Measurements from ENCODE around the gene JUP.
A peak's percentile ranks its signal among the peaks of the same experiment; 100 is the strongest.

JUP gene

DNA sequence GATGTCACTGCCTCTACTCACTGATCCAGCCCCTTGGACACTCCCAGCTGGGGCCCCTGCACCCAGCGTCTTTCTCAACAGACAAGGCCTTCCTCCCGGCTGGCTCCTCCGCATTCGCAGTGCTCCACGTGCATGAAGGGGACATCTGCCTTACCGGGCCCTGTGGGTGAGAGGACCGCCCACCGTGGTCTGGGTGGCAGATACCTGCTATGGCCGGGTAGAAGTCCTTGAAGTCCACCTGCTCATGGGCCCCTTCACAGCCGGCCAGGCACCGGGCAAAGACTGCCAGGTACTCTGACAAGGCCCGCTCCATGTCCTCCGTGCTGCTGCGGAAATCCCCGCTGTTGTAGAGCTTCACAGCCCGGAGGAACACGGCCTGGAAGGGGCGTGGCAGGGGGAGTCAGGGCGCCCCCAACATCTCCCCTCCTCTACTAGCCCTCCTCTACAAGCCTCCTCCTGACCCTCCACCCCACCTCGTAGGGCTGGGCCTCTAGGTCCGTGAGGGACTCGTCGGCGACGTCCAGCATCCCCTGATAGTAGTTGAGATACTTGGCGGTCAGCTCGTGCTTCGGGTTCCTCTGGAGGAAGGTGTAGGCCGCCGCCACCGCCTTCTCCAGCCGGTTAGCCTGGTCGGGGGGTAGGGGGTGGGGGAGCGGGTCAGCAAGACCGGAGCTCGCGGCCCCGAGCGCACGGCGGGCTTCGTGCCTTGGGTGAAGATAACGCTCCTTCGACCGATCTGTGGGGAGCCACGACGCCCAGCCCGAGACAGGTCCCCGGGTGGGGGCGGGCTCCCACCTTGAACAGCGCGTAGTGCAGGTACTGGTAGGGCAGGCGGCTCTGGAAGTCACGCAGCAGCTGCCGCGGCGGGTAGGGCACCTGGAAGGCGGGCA, 24.4 kb upstream of the JUP start:
- DNase-seq (ENCODE audit: low read depth in 3 of 3), result no peak

DNA sequence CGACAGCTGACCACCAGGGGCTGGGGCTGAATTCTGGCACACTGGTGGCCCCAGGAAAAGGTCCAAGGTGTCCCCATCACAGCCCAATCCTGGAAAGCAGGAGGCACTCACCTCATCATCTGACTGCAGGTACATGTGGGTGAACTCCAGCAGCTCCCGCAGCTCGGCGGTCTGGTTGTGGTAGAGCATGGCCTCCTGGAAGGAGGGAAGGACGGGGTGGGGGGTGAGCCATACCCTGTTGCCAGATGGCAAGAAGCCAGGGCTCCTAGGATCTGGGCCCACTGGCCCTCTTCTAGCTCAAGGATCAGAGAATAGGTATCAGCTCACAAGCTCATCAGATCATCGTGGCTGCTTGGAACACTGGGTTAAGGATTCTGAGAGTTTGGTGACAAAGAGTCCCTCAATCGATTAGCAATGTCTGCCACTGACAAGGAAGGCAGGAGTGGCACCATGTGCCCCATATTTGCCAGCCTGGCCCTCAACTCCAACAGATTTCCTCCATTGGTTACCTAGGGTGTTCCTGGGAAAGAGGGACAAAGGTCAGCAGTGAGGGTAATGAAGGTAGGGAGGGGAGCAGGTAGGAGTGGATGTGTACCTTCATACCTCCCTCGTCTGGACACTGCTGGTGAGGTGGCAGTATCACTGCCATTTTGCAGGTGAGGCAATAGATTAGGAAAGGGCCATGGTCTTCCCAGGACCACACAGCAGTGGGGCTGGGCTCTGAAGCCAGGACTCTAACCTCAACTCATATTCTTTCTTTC, 20.4 kb upstream of the JUP start:
- DNase-seq (ENCODE audit: low read depth in 3 of 3), result no peak

DNA sequence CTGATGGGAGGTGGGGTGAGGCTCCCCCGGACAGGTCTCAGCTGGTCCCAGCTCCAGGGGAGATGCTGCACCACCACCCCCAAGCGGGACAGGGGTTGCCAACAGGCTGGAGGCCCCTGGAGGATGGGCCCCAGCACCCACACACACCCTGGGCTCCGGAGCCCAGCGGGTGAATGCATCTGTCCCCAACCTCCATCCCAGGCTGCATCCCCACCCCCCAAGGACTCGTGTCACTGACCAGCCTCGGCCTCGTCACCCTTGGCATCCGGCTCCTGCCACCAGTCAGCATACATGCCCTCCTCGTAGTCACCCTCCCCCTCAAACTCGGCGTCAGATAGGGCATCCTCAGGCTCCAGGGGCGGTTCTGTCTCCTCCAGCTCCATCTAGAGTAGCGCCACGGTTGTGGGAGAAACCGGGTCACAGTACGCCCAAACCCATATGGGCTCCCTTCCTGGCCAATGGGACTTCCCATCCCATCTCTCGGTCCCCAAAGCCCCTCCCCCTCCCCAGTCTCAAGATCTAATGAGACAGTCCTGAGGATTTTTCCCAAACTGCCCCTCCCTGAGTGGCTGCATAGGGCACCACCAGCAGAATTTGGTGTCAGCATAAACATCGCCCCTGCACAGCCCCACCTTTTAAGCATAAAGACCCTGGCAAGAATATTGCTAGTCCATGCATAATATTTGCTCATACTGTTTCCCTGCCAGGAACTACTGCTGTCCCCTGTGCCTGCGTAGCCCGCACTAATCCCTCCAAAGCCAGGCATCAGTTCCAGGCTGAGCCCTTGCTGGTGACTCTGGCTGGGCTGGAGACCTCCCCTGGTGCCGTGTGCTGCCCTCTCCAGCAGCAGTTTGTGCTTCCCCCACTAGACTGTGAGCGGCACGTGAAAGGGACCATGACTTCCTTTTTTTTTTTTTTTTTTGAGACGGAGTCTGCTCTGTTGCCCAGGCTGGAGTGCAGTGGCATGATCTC, 16.8 kb upstream of the JUP start:
- no peak for DNase-seq (ENCODE audit: low read depth in 3 of 3)

DNA sequence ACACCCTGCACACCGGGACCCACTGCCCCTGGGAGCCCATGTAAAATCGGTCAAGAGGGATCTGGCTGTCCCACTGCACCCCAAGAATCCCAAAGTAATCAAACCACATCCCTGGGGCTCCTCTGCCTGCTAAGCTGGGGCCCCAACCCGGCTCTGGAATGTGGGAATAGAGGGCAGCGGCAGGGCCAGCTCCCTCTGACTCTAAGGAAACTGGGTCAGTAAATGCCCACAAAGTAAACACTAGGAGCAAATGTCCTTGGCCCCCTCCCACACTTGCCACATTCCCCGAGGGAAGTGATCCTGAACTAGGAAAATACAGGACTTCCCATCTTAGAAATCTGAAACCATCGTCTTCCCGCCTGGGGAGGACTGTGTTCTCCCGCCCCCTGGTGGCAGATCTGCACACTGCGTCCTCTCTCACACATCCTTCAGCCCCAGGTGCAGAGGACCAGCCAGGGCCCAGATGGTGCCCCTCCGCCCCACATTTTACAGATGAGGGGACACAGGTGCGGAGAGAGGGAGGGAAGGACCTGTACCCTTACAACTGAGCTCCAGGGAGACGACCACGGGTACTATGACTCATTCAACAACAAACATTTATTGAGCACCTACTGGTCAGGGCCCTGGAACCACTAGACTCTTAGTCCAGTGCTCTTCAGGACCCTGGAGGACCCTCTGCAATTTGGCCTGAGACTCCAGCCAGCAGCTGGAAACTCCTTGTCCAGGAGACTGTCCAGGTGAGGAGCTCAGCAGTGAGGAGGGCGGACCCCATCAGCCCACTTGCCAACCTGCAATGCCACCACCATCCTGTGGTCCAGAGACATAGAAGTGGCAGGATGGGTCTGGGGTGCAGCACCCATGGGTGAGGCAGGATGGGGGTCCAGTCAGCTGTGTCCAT, 15.1 kb upstream of the JUP start:
- peak in 2 of 3 donors; percentile 51 to 76 for DNase-seq (ENCODE audit: low read depth in 3 of 3)

DNA sequence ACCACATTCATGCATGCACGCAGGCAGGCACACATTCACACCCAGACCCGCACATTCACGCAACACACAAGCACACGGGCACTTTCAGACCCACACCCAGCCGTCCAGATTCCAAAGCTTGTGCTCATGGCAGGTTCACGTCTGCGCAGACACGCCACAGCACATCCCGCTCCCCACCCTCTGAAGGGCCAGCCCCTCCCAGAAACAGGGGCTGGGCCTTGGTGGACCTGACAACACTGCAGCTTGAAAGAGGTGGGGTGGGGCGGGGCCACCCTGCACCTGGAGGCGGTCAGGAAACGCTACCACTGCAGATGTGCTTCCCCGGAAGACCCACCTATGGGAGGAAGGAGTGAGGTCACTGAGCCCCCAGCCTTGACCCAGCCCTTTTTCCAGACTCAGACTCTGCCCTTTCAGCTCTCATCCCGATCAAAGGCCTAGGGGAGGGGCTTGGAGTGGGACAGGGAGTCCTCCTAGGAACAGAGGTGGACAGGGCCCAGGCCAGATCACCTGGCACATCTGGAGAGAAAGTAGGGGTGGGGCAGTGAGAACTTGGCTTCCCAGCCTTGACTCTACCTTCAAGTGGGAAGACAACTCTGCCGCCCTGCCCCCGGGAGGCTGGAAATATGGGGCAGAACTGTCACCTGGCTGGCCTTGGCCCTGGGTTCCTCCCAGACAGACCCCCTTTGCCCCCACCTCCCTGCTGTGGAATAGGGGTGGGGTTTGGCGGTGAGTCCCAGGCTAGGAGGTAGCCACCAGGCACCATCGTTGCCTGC, 14.3 kb upstream of the JUP start:
- no peak for DNase-seq (ENCODE audit: low read depth in 3 of 3)

DNA sequence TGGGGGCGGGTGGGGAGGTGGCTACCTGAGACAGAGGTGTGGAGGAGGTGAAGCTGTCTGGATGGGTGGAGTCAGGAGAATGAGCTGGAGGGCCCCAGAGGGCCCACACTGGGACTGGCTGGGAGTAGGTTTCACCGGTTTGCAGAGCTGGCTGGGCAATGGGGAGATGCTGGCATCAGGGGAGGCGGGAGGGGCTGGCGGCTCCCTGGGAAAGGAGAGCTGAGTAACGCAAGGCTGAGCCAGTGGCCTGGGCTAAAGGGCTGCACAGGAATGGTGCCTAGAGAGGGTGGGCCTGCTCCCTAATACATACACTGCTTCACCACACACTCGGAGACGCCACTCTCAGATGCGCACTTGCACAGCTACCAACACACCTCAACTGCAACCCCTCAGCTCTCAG, 12.9 kb upstream of the JUP start:
- DNase-seq (ENCODE audit: low read depth in 3 of 3), result no peak

DNA sequence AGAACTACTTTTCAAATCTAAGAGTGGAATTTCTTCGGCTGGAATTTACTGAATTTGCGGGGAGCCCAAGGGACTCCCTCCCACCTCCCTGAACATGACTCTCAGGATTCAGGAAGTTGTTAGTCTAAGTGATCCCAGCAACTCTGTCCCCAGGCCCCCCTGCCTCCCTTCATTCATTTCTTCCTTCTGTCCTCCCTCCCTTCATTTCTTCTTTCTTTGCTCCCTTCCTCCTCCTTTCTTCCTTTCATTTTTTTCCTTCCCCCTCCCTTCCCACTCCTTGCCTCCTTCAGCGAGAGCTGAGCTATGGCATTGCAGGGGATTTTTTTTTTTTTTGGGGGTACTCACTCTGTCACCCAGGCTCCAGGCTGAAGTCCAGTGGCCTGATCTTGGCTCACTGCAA, 10.9 kb upstream of the JUP start:
- DNase-seq (ENCODE audit: low read depth in 3 of 3), result no peak

DNA sequence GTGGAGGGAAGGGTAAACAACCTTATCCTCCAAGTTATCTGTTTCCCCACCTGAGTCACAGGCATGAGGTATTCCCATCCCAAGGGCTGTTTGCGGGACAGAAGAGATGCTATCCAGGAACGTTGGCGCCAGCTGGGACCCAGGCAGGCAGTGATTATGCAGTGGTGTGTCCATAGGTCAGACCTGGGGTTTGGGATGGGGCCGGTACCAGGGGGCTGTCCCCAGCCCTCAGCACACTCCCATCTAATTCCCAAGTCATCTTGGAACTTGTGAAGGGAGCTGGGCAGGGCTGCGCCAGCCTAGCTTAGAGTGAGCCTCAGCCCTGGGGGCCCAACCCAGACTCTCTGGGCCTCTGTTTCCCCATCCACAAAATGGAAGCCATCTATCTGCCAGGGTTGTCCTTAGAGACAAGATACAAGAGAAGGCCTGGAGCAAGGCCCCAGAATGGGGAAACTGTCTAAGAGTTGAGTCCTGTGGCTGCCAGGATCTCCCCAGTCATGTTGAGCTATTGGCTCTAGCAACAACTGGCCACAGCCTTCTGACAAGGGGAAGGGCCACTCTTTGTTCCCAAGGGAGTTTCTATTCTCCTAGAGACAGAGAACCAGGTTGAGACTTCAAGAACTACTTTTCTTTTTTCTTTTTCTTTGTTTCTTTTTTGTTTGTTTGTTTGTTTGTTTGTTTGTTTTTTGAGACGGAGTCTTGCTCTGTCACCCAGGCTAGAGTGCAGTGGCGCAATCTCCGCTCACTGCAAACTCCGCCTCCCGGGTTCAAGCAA, 9.8 kb upstream of the JUP start:
- no peak for DNase-seq (ENCODE audit: low read depth in 3 of 3)

DNA sequence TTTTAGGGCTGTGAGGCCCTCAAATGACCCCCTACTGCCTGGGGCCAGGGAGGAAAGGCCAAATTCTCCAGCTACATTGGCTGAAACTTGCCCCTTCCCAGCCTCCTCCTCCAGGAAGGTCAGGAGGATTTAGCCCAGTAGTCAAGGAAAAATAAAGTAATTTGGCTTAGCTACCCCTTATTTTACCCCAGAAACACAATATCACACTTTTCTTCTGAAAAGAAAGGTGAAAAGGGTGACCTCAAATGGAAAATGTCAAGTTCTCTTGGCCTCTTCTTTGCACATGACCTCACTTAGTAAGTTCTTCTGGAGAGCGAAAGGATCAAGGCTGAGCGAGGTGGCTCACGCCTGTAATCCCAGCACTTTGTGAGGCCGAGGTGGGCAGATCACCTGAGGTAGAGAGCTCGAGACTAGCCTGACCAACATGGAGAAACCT, 8.0 kb upstream of the JUP start:
- DNase-seq (ENCODE audit: low read depth in 3 of 3), result no peak

DNA sequence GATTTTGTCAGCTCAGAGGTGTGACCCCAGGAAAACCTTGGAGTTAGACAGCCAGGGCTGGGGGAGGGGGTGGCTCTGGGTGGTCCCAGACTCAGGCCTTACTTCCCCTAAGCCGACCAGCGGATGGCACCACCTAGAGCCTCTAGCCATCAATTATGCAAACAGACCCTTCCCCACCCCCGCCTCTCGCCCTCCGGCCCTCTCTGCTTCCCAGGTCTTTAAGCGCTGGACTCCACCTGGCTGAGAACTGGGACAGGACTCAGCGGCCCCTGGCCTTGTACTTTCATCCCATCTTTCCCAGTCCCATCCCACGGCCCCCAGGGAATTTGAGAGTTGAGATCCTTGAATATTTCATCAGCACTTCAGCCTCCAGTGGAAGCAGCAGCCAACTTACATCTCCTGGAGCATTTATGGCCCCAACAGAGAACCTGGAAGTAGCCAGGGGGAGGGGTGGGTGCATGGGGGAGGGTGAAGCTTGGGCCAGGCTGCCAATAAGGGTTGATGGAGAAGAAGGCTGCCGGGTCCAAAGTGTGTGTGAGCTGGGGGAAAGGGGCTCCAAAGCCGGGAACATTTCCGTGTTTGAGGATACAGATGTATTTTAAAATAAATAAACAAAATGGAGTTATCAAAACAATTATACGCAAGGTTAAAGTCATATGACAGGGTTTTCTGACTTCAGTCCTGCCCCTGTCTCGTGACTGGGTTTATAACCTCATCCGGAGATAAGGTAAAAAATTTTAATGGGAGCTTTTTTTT, 7.5 kb upstream of the JUP start:
- no peak for DNase-seq (ENCODE audit: low read depth in 3 of 3)

DNA sequence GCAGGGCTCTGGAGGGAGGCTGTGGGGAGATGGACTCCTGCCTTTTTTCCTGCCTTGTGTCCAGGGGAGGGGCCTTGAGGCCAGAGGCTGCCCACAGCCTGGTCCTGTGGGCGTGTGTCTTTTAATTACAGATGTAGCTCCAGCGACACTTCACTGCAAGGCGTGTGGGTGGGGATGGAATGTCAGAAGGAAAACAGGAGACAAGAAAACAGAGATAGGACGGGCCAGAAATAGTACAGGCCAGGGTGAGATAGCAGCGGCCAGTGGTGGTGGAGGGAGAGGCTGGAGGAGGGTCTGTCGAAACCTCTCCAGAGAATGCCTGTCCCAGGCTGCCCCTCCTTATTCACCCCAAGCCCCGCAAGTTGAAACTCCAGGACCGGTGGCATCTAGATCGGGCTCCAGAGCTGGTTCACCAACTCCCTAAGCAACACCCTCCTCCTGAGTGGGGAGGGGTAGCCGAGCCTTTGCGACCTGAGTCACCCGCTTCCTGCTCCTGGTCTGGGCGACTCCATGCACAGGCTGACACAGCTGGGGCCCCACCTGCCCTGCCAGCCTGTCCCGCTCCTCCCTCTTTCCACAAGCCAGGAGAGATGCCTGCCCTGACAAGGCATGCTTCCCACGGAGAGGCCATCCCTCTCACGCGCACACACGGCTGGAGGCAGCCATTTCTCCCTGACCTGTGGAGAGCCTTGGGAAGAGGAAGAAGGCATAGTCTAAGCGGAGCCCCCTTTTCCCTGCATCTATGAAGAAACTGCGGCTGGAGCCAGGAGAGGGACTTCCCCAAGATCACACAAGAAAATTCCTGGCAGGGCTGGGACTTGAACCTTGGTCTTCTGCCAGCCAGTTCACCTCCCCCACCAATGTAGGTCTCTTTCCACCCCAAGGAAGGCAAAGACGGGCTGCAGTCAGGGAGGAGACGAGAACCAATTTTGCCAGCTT, 6.6 kb upstream of the JUP start:
- DNase-seq (ENCODE audit: low read depth in 3 of 3), result no peak

DNA sequence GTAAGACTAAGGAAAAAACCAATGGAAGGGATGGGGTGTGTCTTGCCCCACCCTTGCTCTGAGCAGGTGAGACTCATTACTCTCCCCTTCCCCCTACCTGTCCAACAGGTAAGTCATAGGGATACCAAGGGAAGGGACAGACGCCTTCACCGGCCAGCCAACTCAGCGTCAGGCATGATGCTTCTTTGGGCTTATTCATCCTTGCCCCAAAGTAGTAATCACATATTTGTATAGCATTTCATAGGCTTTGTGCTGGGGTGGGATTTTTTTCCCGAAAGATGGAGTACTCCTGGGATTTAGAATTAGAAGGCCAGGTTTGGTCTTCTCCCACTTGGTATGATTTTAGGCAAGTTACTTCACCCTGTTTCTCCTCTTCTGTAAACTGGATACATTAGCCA, 509 bp upstream of the JUP start:
- no peak for DNase-seq (ENCODE audit: low read depth in 3 of 3)

DNA sequence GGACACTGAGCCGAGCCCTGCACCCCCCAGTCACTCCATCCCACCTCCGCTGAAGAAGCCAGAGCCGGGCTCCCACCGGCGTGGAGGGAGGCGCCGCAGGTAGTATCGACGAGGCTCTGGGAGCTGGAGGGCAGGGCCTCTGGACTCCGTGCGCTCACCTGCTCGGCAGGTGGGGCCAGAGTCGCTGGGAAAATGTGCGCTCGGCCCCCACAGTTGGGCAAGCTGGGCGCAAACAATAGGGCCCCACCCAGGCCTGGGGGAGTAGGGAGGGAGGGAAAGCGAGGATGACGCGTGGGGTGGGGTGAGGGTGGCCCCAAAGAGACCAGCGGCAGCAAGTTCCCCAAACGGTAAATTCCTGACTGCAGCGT, 668 bp downstream of the JUP start:
- no peak for DNase-seq (ENCODE audit: low read depth in 3 of 3)

DNA sequence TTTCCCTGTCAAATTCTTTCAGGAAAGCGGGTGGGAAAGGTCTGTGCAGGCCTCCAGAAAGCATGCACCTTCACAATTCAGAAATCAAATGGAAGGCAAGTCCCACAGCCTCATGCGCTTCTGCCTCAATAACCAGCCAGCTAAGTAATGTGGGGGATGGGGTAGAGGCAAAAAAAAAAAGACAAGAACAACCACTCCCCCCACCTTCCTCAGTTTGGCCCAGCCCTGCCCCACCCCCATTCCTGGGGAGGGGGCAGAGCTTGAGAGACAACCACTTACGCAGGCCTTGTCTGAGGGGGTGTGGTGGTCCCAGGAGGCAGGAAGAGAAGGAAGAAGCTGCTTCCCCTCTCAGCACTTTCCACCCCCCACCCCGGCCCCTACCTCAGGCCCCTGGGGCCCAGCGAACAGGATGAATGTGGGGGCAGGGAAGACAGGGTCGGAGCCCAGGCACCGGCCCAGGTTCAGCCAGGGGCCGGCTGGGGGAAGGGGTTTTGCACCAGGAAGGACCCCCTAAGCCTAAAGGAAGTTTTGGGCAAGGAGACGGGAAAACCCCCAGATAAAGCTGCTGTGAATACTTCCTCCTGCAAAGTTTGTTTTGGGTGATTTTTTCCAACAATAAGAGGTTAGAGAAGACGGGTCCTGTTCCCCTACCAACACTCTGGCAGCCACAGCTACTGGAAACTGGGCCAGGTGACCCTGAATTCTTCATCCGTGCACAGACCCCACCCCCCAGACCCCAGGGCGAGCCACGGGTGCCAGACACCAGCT, 1.2 kb downstream of the JUP start:
- no peak for DNase-seq (ENCODE audit: low read depth in 3 of 3)

DNA sequence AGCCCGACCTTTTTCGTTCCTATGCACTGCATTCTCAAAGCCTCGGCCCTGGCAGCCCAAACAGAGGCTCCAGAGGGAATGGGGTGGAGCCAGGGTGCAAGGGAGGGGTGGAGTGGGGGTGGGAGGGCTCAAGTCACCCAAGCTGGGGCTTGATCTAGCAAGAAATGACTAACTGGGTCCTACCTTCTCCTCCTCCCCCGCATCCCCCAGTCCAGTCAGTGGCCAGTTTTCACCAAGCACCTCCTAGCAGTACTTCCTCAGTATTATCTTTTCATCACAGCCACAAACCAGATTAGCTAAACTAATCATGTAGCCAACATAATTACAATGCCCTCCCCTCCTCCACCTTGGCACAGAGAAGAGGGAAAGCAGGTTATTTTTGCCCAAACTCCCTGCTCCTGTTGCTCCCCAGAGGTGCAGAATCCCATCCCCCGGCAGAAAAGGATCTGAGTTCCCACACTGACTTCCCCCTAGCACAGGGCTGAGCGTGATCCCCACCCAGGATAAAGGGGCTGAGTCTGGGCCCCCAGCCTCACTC, 2.2 kb downstream of the JUP start:
- DNase-seq (ENCODE audit: low read depth in 3 of 3), result no peak

DNA sequence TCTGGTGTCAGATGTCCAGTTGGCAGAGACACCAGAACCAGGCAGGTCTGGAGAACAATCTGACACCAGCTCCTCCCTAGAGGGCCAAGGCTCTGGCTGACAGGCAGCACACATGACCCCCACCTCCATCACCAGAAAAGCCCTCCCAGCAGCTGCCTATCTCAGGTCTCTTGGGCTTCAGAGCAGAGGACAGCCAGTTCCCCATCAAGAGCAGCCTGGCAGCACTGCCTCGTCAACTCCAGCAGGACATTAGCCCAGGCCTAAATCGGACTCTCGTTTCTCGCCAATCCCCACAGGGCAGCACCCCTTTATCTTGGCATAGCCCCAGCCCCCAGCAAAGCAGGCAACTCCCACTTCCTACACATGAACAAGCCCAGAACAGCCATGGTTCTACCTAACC, 4.4 kb downstream of the JUP start:
- DNase-seq (ENCODE audit: low read depth in 3 of 3), result no peak
